Activated B cell treated with CpG ODN at 0.5 μM for 24 hours (primary cell): Measurements from ENCODE around the gene SPSB1. TPM values are rescaled to one million over a fixed set of nuclear protein-coding genes. Genes with fewer than 3 reads are reported as not detected.

Experiments used
- ATAC-seq: fragments of 200-7000 bp; cut with Tn5 transposase; one replicate; pipeline ENCODE4 v1.10.0; 2021; ENCODE audit warnings: low read depth, mild to moderate bottlenecking, moderate library complexity
- CTCF ChIA-PET: fragments of 350-600 bp; sonication (Branson Sonifier 250); formaldehyde crosslinking; loops from one replicate; lab custom pipeline; 2021; ENCODE audit warnings: antibody characterized with exemption; lab: Charles Lee
- POLR2A ChIA-PET: fragments of 350-600 bp; sonication (Branson Sonifier 250); formaldehyde crosslinking; loops from one replicate; lab custom pipeline; 2021; ENCODE audit warnings: antibody characterized with exemption; lab: Charles Lee
- DNase-seq: peaks from one replicate; pipeline ENCODE4 v3.0.0; 2022
- H3K27ac Mint-ChIP-seq: one replicate; pipeline ENCODE4 v1.8.0; 2020; ENCODE audit warnings: mixed read lengths
- H3K27me3 Mint-ChIP-seq: one replicate; pipeline ENCODE4 v1.8.0; 2021; ENCODE audit warnings: mixed read lengths
- H3K36me3 Mint-ChIP-seq: one replicate; pipeline ENCODE4 v1.8.0; 2021; ENCODE audit warnings: low read depth, mixed read lengths
- H3K4me1 Mint-ChIP-seq: one replicate; pipeline ENCODE4 v1.8.0; 2021; ENCODE audit warnings: mixed read lengths
- H3K4me3 Mint-ChIP-seq: one replicate; pipeline ENCODE4 v1.8.0; 2020; ENCODE audit warnings: mild to moderate bottlenecking, mixed read lengths
- H3K9me3 Mint-ChIP-seq: one replicate; pipeline ENCODE4 v1.8.0; 2020; ENCODE audit warnings: mixed read lengths
- CTCF ChIP-seq: fragments of 200-600 bp; IDR thresholded peaks from one replicate; pipeline ENCODE4 v1.8.0; 2022; ENCODE audit warnings: antibody characterized with exemption, mild to moderate bottlenecking
- intact Hi-C: fragments of 100-400 bp; cut with micrococcal nuclease; formaldehyde crosslinking; loops from one replicate; pipeline ENCODE4 v1.15.1; 2024
- total RNA-seq: library from RNA; stranded (reverse); gene quantifications from 2 replicates; pipeline ENCODE4 v1.2.3, GENCODE V29; 2022

The SPSB1 gene
- total RNA-seq, 1 donor from 2014 or later, result 6.1 TPM

GRCh38 chr1:9251501-9251900 lies 41.2 kb upstream of the SPSB1 start:
- no peak for DNase-seq
- H3K4me3 Mint-ChIP-seq, result no peak overlapping the region
- H3K4me1 Mint-ChIP-seq, result no peaks in the 10 kb centered on the region
- H3K27ac Mint-ChIP-seq, result no peak overlapping the region
- no peak for ATAC-seq
- ChIA-PET POLR2A (no interaction called here), CTCF (interaction anchor here (1.4 kb wide), 1 partner anchor 141 kb away, joined by 3 read pairs; no protein-coding TSS in a partner anchor)
- intact Hi-C loops, result no loop called here
- no peaks in the 10 kb centered on the region for H3K9me3 Mint-ChIP-seq
- no peaks in the 10 kb centered on the region for H3K27me3 Mint-ChIP-seq
- no peak for TF ChIP-seq CTCF
- H3K36me3 Mint-ChIP-seq, result peaks cover 42% of the 10 kb centered on the region

GRCh38 chr1:9253004-9253403 lies 39.7 kb upstream of the SPSB1 start:
- H3K4me1 Mint-ChIP-seq, result no peaks in the 10 kb centered on the region
- no peak for TF ChIP-seq CTCF
- intact Hi-C loops, result no loop called here
- no peaks in the 10 kb centered on the region for H3K27me3 Mint-ChIP-seq
- DNase-seq (no peak), ATAC-seq (no peak)
- no peak overlapping the region for H3K27ac Mint-ChIP-seq
- H3K4me3 Mint-ChIP-seq, result no peak overlapping the region
- no peaks in the 10 kb centered on the region for H3K9me3 Mint-ChIP-seq
- H3K36me3 Mint-ChIP-seq, result peaks cover 39% of the 10 kb centered on the region
- CTCF ChIA-PET, result no interaction called here
- POLR2A ChIA-PET, result no interaction called here

- ChIA-PET POLR2A (no interaction called here), CTCF (no interaction called here)
- no peaks in the 10 kb centered on the region for H3K4me1 Mint-ChIP-seq
- no peak overlapping the region for H3K27ac Mint-ChIP-seq
- no peak overlapping the region for H3K4me3 Mint-ChIP-seq
- no peak for DNase-seq
- no peaks in the 10 kb centered on the region for H3K27me3 Mint-ChIP-seq
- intact Hi-C loops, result no loop called here
- no peaks in the 10 kb centered on the region for H3K9me3 Mint-ChIP-seq
- H3K36me3 Mint-ChIP-seq, result peaks cover 39% of the 10 kb centered on the region
- ATAC-seq, result no peak
- TF ChIP-seq CTCF, result no peak
Measured at GRCh38 chr1:9253453-9254105, 39.1 kb upstream of the SPSB1 start.

- DNase-seq (no peak), ATAC-seq (no peak)
- ChIA-PET CTCF (no interaction called here), POLR2A (no interaction called here)
- no peak for TF ChIP-seq CTCF
- Mint-ChIP-seq H3K4me3 (no peak overlapping the region), H3K4me1 (peaks cover 2% of the 10 kb centered on the region), H3K27me3 (no peaks in the 10 kb centered on the region), H3K9me3 (no peaks in the 10 kb centered on the region), H3K36me3 (peaks cover 39% of the 10 kb centered on the region), H3K27ac (no peak overlapping the region)
- intact Hi-C loops, result no loop called here
Measured at GRCh38 chr1:9256332-9256731, 36.4 kb upstream of the SPSB1 start.

GRCh38 chr1:9257851-9258250 lies 34.8 kb upstream of the SPSB1 start:
- DNase-seq (no peak), ATAC-seq (no peak)
- H3K36me3 Mint-ChIP-seq, result peaks cover 42% of the 10 kb centered on the region
- intact Hi-C loops, result no loop called here
- H3K27ac Mint-ChIP-seq, result no peak overlapping the region
- CTCF ChIA-PET, result no interaction called here
- TF ChIP-seq CTCF, result no peak
- POLR2A ChIA-PET, result no interaction called here
- no peaks in the 10 kb centered on the region for H3K9me3 Mint-ChIP-seq
- peaks cover 2% of the 10 kb centered on the region for H3K4me1 Mint-ChIP-seq
- H3K27me3 Mint-ChIP-seq, result no peaks in the 10 kb centered on the region
- no peak overlapping the region for H3K4me3 Mint-ChIP-seq
